M059J (cell line): ENCODE data around the gene SH3TC1. TPM values are rescaled to one million over a fixed set of nuclear protein-coding genes. Genes with fewer than 3 reads are reported as not detected.

Experiments
- DNase-seq: peaks from one replicate; pipeline ENCODE4 v3.0.0-alpha.2; 2012; ENCODE audit warnings: low read depth
- total RNA-seq: library from RNA; depleted of rRNA; stranded (reverse); fragments of >200 nt; shearing (Covaris generic); gene quantifications from 2 replicates; pipeline ENCODE4 v1.2.3, GENCODE V29; 2014; rRNA removed

SH3TC1 gene
- 0.66 and 1.8 TPM in 2 replicates for total RNA-seq

DNA sequence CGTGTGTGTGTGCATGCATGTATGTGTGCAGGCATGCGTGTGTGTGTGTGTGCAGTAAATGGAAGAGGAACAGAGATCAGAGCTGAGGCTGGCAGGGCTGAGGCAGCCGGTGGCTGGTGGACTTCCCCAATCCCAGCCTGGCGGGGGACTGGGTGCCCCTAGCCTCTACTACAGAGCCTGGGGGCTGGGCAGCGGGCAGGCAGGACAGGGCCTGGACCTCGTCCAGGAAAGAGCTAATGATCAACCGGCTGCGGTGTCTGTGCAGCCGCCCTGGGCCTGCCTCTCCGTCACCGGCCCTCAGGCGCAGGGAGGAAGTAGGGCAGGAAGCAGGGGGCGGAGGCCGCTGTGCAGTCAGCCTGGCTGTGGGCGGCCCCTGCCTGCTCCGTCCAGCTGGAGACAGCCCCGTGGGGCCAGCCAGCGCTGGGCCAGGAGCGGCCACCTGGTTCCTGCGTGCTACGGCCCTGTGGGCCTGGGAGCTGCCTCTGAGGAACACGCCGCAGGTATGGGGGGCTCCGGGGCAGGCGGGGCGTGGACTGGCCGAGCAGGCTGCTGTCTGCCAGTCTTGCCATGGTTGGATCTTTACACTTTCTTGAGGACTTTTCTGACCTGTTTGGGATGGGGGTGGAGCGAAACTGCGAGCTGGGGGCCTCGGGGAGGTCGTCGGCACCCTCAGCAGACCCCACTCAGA lies at the start of gene SH3TC1:
Gene SH3TC1, plus strand, starts transcription at position 385 of the 688 bp plus-strand sequence. CDS start 5,905 bp downstream, outside the sequence.
- peak; percentile 89 for DNase-seq

DNA sequence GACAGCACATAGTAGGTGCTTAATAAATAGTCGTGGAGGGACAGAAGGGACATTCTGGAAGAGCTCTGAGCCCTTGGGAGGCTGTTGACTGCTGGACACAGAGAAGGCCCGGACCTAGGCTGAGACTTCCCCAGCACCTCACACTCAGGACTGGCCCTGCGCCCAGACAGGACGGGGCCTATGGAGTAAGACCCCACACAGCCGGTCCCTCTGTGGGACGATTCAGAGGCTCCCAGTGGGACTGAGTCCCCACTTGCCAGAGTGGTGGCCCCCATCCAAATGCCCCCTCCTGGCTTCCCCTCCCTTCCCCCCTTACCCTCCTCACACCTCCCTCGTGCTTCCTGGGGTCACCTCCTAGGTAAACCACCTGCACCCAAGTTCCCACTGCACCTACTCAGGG lies 49.4 kb upstream of the SH3TC1 start:
- no peak for DNase-seq

DNA sequence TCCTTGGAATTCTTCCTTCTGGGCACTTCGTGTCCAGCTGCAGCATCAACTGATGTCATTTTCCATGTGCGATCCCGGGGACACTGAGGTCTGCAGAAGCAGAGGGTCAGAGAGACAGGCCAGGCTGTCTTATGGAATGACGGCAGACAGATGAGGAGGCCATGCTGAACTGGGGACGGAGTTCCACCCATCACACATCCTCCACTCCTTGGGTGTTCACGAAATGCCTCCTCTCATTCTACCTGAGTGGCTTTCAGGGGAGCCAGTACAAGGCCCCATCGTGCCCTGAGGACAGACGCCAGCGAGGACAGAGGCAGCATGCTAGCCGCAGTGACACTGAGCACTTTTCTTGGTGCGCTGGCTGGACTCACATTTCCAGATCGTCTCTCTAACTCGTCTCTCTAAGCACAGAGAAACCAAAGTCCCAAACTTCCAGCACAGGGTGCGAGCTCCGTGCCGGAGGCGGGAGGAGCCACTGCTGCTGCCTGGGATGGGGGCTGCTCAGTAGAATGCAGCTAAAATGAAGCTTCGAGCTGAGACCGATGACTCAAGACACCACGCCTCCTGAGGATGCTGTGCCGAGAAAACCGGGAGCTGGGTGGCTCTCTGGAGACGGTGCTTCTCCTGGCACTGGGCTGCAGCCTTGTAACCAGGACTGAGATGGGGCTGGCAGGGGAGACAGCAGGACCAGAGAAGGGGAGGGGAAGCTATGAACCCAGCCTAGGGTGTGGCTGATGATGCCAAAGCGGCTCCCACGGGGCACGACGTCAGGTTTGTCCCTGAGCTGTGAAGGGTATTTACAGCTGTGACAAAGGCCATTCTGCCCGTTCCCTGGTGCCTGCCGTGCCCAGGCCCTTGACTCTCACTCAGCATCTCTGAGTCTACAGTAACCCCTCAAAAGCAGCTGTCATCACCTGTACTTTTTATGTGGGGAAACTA lies 48.7 kb upstream of the SH3TC1 start:
- DNase-seq, result no peak

DNA sequence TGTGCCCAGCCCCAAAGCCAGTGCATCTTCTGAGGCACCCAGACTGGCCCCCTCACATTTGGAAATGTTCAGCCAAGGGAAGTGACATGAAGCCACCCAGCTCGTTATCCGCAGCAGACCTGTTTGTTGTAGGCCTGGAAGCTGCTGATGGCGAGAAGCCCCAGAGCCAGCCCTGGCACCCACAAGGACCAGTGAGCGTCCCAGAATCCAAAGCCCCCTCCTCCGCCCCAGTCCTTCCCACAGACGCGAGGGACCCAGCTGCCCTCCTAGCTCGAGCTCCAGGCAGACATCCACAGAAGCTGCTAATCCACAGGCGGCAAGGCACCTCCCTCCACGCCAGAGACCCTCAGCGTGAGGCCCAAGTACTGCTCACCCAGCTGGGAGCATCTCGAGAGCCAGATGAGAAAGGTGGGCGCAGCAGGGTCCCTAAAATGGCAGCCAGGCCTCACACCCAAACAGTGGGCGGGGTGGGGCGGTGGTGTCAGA lies 47.9 kb upstream of the SH3TC1 start:
- DNase-seq, result no peak

DNA sequence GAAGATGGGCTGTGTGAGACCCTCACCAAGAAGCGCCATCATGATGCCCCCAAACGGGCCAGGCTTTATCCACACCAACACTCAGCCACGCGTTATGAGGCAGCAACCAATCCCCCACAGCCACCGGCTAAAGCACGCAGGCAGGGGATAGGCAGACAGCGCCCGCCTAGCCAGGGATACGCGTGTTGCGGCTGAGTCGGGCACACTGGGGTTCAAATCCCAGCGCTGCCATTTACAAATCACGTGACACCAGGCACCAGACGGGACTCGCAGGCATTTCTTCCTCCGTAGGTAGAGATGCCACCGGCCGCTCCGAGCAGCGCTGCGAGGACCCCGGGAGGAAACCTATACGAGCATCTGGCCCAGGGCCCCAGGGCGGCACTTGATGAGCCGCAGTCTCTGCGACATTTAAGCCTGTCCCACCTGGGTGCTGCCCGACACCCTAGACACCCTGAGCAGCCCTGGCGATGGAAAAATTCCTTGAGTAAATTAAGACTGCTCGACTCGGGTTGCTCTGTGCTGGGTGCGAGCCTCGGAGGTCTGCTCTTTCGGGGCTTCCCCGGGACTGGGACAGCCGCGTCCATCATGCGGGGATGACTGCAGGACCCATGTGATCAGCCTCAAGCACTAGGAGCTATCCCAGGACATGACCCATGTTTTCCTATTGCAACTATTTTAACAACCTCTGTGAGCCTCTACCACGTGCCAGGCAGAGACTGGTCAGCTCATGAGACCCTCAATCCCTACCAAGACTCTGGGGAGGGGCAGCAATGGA lies 46.8 kb upstream of the SH3TC1 start:
- no peak for DNase-seq

DNA sequence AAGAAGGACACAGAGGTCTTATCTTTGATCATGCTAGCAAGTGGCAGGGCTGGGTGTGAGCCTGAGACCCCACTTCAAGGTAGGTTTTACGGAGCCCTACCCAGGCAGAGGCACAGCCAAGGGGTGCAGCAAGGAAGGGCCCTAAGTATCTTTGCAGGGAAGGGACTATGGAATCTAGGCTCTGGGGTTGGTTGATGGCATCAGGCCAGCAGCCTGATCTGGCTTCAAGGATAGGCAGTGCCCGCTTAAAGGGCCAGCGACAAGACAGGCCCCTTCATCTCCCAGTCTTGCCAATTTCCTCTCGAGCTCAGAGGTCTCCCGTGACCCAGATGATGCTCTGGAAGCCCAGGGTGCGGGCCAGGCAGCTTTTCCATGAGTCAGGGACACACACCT lies 46.2 kb upstream of the SH3TC1 start:
- DNase-seq, result no peak

DNA sequence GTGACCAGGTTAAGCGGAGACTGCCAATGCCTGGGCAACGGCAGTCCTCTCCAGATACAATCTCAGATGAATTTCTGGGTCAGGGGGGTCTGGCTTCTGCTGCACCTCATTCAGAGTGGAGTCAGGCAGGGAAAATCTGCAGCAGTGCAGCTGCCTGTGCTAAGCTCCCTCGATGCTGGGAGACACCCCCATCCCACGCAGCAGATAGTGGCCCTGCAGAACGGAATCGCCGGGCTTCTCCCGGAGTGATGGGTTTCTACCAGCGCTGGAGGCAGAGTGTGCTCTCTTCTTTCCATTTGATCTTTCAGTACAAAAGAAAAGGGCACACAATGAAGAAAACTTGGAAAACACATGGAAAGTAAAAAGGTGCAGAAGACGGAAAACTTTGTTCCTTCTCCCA lies 45.6 kb upstream of the SH3TC1 start:
- DNase-seq, result no peak

DNA sequence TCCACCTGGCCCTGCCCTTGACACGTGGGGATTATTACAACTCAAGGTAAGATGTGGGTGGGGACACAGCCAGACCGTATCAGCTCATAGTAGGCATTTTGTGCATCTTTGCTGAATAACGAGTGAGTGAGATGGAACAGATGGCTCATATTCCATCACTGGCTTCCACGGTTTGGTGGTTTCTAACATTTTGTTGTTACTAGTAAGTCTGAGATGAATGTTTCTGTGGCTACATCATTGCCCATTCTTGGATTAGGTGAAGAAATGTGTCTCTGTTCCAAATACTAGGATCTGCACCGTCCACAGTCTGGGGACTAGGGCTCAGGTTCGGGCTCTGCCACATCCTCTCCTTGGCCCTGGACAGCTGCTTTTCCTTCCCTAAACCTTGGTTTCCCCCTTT lies 44.0 kb upstream of the SH3TC1 start:
- no peak for DNase-seq

DNA sequence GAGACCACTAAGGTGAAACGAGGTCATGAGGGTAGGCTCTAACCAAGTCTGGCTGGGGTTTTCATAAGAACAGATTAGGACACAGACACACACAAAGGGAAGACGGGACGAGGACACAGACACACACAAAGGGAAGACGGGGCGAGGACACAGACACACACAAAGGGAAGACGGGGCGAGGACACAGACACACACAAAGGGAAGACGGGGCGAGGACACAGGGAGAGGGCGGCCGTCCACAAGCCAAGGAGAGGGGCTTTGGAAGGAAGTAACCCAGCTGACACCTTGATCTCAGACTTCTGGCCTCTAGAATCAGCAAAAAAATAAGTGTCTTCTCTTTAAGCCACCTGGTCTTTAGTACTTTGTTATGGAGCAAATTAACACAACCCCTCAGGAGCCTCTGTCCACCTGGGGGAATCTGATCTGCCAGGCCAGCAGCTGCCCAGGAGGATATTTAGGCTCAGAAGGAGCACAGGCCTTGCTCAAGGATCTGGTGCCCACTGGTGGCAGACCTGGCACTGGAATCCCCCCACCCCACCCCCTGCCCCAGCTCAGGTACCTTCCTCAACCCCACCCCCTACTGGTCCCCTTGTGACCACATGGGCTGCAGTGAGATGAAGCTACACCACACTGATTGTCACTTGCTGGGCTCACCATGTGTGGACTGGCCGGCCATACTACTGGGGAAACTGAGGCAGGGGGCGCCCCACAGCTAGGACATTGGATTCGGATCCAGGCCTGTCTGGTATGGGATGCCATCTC lies 43.2 kb upstream of the SH3TC1 start:
- no peak for DNase-seq

DNA sequence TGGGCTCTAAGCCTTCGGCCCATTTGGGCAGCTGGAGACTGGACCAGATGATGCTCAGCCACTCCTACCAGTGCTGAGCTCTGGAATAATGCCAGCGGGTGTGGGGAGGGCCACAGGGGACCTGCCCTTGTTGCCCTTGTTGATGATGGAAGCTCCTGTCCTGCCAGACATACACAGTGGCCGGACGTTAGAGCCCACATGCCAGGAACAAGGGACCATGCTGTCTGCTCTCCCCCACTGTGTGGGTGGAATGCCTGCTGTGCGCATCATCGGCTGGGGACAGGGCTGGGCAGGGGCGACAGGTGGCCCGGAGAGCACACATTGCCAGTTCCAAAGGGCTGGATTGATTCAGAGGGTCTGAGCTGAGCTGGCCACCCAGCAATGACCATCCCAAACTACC lies 42.5 kb upstream of the SH3TC1 start:
- DNase-seq, result no peak

DNA sequence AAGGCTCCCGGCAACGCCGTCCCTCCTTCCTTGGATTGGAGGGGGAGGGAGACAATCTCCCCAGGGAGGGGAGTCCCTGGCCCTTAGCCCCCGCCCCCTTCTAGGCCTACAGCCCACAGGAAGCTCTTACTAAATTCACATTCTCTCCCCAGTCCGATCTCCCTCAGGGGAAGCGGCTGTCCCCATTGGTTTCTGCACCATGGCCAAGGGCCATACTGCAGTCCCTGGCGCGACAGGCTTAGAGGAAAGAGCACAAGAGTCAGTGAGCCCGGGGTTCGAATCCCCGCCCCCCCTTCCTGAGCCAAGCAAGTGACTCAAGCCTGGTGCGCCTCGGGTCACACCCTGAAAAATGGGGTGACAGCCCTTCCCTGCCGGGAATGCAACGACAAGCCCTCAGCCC lies 41.6 kb upstream of the SH3TC1 start:
- peak; percentile 35 for DNase-seq

DNA sequence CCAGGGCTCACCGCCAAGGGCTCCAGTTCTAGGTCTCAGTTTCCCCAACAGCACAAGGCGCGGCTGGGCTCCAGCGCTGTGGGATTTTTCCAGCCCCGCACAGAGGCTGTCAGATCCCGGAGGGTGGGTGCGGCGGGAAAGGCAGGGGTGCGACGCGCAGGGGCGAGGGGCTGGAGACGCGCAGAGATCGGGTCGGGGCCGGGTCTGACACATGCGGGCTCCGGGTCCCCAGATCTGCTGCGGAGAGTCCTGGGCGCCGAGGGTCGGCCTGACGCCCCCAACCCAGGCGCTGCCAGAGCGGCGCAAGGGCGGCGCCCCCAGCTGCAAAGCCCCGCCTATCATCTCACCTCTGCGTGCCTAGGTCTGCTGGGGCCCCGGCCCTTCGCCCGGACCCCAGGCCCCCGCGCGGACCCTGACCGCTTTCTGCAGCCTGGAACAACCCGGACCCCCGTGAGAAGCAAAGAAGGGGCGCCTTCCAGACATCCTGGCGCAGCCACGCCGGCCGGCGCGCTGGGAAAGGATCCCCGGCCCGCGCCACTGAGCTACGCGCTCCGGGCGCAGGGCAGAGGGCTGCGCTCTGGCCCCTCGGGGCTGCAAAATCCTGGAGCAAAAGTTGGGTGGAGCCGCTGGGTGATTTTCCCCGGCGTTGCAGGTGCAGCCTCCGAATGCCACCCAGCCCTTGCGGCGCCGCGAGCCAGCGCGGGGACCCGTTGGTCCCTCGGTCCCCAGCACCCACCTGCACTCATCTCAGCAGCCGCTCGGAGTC lies 41.0 kb upstream of the SH3TC1 start:
- no peak for DNase-seq

DNA sequence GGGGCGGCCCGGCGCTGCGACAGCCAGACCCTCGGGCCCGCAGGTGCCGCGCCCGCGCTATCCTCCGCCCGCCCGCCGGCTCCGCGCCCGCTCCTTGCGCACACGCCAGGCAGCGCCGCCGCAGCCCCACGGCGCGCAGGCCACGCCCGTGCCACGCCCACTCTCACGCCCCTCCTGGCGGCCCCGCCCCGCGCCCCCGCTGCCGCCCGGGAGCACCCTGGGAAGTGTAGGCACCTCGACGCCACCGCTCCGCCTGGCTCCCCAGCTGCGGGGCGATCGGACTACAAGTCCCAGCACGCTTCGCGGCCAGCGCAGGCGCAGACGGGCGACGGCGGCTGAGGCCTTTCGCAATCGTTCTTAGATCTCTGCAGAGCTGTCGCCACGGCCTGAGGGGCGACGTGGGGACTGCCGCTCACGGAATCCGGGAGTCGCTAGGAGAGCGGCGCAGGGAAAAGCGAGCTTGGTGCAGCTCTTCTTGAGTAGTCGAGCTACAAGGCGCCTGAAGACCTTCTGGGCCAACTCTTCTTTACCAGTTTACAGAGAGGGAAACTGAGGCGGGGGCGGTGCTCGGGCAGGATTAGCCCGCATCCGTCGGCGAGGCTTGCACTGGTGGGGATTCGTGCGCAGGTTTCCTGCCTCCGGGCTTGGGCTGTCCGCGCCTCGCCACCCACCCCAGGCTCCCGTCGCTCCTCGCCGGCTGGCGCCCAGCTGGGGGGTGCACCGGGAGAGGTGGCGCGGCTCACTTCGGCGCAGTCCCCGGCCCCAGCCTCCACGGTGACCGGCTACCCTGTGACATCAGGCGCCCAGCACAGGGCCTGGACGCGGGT lies 40.2 kb upstream of the SH3TC1 start, which contains the start of gene ABLIM2:
Gene ABLIM2, minus strand, starts transcription at position 104 of the 827 bp plus-strand sequence. CDS start 124 bp downstream, outside the sequence.
- peak; percentile 92 for DNase-seq

DNA sequence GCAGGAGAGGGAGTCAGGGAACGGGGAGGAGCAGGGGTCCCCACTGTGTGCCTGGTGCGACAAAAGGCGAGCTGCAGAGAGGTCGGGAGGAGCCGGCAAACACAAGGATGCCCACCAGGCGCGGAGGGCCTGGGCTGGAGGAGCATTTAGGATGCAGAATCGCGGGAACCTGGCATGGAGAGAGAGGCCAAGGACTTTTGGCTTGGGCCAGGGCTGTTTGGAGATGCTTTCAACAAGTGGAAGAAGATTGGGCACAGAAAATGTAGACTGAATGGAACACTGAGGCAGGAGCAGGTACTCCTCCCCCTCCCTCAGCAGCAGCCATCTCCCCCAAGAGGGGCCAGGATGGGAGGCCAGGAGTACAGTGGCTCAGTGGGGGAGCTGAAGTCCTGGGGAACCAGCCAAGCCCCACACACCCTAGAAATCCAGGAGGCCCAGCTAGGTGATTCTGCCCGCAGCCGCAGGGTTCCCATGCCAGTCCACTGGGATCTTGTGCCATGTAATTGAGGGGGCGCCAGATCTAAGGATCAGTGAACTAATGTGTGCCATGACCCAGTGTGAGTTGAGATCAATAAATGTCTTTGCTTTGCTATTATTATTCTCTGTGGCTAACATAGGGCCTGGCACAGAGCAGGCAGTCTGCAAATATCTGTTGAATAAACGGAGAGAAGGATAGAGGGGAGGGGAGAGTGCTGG lies 39.4 kb upstream of the SH3TC1 start:
- no peak for DNase-seq

DNA sequence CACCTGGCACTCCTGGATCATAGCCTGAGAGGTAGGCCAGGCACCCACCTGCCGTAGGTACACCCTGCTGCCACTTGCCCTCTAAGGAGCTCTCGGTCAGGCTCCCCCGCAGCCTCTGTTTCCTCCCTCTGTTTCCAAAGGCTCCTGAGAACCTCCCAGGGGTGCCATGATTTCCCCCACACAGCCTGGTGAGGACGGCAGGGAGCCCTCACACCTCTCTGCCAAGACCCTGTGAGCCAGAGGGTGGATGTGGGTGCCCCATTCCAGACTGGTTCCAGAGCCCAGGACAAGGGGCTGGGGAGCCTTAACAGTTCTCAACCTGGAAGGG lies 38.9 kb upstream of the SH3TC1 start:
- no peak for DNase-seq

DNA sequence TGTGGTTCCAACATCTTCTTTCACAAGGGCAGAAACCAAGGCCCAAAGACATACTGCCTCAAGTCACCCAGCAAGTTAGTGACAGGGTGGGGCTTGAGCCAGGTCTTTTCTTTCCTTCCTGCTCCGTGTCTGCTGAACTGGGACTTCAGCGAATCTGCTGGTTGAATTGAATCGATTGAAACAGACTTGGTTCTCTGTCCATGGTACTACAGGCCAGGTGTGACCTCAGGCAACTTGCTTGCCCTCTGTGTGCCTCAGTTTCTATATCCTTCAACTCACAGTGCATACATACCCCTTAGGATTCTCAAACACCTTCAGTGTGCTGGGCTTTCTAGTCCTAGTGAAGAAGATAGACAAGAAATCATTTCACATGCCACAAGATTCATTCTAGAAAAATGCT lies 38.5 kb upstream of the SH3TC1 start:
- no peak for DNase-seq

DNA sequence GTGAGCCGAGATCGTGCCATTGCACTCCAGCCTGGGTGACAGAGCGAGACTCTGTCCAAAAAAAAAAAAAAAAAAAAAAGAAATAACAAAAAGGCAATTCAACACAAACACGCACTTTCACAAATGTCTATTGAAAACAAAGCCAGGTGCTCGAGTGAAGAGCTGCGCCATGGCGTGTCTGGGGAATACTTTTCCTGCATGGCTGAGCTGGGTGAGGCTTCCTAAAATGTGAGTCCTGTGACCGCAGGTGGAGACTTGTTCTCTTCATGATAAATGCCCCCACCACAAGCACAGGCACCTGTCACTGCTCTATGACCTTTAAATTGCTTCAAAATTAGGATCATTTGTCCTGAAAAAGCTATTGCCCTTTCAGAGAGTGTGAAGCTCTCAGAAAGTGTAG lies 36.5 kb upstream of the SH3TC1 start:
- no peak for DNase-seq

DNA sequence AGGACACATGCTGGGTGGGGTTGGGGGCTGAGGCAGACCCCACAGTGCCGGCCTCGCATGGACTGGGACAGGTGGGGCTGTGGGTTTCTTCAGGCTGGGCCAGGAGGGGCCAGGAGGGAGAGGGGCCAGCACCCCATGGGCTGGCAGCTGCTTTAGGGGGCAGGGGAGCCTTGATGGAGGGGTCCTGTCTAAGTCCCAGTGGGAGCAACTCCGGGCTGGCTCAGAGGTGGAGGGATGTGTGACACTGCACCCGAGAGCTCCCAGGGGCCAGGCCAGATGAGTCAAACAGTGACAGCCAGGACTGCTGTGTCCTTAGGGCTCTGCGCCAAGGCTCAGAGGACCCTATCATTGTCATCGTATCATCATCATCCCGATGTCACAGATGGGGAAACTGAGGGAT lies 36.1 kb upstream of the SH3TC1 start:
- DNase-seq, result no peak
